GM12873 (cell line): ENCODE data around the gene GLYATL3.

ENCODE experiments used
- TF ChIP-seq, protein P1 (sequence below): IDR thresholded peaks from 2 replicates; pipeline ENCODE4 v1.5.1; 2012; ENCODE audit warnings: low read depth, mild to moderate bottlenecking, moderate library complexity, low read length, control low read depth; ENCODE audit not compliant: insufficient read depth; ENCODE audit errors: missing control alignments

The GLYATL3 gene

GRCh38 chr6:49576618-49577017 lies 76.9 kb downstream of the GLYATL3 start:
- TF ChIP-seq, protein P1, sequence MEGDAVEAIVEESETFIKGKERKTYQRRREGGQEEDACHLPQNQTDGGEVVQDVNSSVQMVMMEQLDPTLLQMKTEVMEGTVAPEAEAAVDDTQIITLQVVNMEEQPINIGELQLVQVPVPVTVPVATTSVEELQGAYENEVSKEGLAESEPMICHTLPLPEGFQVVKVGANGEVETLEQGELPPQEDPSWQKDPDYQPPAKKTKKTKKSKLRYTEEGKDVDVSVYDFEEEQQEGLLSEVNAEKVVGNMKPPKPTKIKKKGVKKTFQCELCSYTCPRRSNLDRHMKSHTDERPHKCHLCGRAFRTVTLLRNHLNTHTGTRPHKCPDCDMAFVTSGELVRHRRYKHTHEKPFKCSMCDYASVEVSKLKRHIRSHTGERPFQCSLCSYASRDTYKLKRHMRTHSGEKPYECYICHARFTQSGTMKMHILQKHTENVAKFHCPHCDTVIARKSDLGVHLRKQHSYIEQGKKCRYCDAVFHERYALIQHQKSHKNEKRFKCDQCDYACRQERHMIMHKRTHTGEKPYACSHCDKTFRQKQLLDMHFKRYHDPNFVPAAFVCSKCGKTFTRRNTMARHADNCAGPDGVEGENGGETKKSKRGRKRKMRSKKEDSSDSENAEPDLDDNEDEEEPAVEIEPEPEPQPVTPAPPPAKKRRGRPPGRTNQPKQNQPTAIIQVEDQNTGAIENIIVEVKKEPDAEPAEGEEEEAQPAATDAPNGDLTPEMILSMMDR: no peak
